ENCODE results near the gene SYK.

The SYK gene

GRCh38 chr9:90940280-90940679 is 138.7 kb downstream of the SYK start:
- Histone ChIP-seq H3K36me3 (ENCODE audit: control insufficient read depth in 2 of 2, insufficient read depth in 1 of 2, low read length in 2 of 2) (no peaks in the 10 kb centered on the region), H3K4me1 (ENCODE audit: control insufficient read depth, insufficient read depth, low read length) (no peaks in the 10 kb centered on the region), H3K9me3 (ENCODE audit: control insufficient read depth, insufficient read depth, low read depth, low read length) (no peaks in the 10 kb centered on the region), H3K4me3 (ENCODE audit: low read depth, low read length) (no peak overlapping the region), H3K27ac (ENCODE audit: extremely low read depth, low read depth, low read length) (no peak overlapping the region)
- ChIA-PET POLR2A (no interaction called here), CTCF (interaction anchor here (1.6 to 1.7 kb wide), 2 partner anchors 9 to 25 kb away, joined by 5 to 6 read pairs; no protein-coding TSS in a partner anchor)
- TF ChIP-seq SCRT2 (tag by site-specific recombination; IDR thresholded peaks at IDR 0.05) (no peak), ZNF777 (tag by site-specific recombination; IDR thresholded peaks at IDR 0.05; ENCODE audit: borderline replicate concordance) (no peak), TCF7L2 (IDR thresholded peaks at IDR 0.05; ENCODE audit: borderline replicate concordance, low read depth, low read length) (no peak), ZNF394 (tag by site-specific recombination; IDR thresholded peaks at IDR 0.05; ENCODE audit: borderline replicate concordance) (no peak), ZNF19 (tag by site-specific recombination; IDR thresholded peaks at IDR 0.05; ENCODE audit: low read depth) (no peak)

- Histone ChIP-seq H3K36me3 (ENCODE audit: control insufficient read depth in 2 of 2, insufficient read depth in 1 of 2, low read length in 2 of 2) (no peaks in the 10 kb centered on the region), H3K9me3 (ENCODE audit: control insufficient read depth, insufficient read depth, low read depth, low read length) (no peaks in the 10 kb centered on the region), H3K4me1 (ENCODE audit: control insufficient read depth, insufficient read depth, low read length) (no peaks in the 10 kb centered on the region), H3K27ac (ENCODE audit: extremely low read depth, low read depth, low read length) (no peak overlapping the region), H3K4me3 (ENCODE audit: low read depth, low read length) (no peak overlapping the region)
- no peak for TF ChIP-seq ZNF404 (tag by site-specific recombination; IDR thresholded peaks at IDR 0.05)
- TF ChIP-seq ZNF621 (tag by site-specific recombination; IDR thresholded peaks at IDR 0.05), result no peak
- no peak for TF ChIP-seq ZNF148 (tag by site-specific recombination; IDR thresholded peaks at IDR 0.05; ENCODE audit: borderline replicate concordance)
- no peak for TF ChIP-seq ZNF132 (tag by site-specific recombination; IDR thresholded peaks at IDR 0.05; ENCODE audit: borderline replicate concordance)
- TF ChIP-seq GLIS1 (tag by site-specific recombination; IDR thresholded peaks at IDR 0.05), result no peak
- TF ChIP-seq ZNF473 (tag by site-specific recombination; IDR thresholded peaks at IDR 0.05), result no peak
- no peak for TF ChIP-seq ZFHX2 (tag by site-specific recombination; conservative IDR thresholded peaks at IDR 0.05)
- TF ChIP-seq ZSCAN4 (tag by site-specific recombination; IDR thresholded peaks at IDR 0.05), result no peak
- TF ChIP-seq ZNF560 (tag by site-specific recombination; IDR thresholded peaks at IDR 0.05; ENCODE audit: borderline replicate concordance), result no peak
- no peak for TF ChIP-seq ZNF544 (tag by site-specific recombination; IDR thresholded peaks at IDR 0.05)
- no peak for TF ChIP-seq ZNF624 (tag by site-specific recombination; IDR thresholded peaks at IDR 0.05)
- TF ChIP-seq ZNF549 (tag by site-specific recombination; IDR thresholded peaks at IDR 0.05), result no peak
- no peak for TF ChIP-seq ZNF501 (tag by site-specific recombination; IDR thresholded peaks at IDR 0.05)
- no peak for TF ChIP-seq ZNF280C (tag by site-specific recombination; IDR thresholded peaks at IDR 0.05)
- TF ChIP-seq ZNF155 (tag by site-specific recombination; IDR thresholded peaks at IDR 0.05), result no peak
- no peak for TF ChIP-seq ZFP3 (tag by site-specific recombination; IDR thresholded peaks at IDR 0.05; ENCODE audit: low read depth)
- no peak for TF ChIP-seq ZNF350 (tag by site-specific recombination; IDR thresholded peaks at IDR 0.05)
- no peak for TF ChIP-seq AEBP2 (tag by site-specific recombination; IDR thresholded peaks at IDR 0.05; ENCODE audit: borderline replicate concordance)
- TF ChIP-seq ZNF223 (tag by site-specific recombination; IDR thresholded peaks at IDR 0.05), result no peak
- TF ChIP-seq ZNF398 (tag by site-specific recombination; IDR thresholded peaks at IDR 0.05), result no peak
- ChIA-PET POLR2A (no interaction called here), CTCF (interaction anchor here (1.6 to 1.7 kb wide), 2 partner anchors 8 to 27 kb away, joined by 5 to 6 read pairs; no protein-coding TSS in a partner anchor)
Observed at GRCh38 chr9:90941661-90942060, 140.0 kb downstream of the SYK start.

All from HEK293 (cell line).